RWPE2 (cell line): ENCODE results near the gene PGLYRP4.

Source experiments
- ATAC-seq: fragments of 200-7000 bp; cut with Tn5 transposase; 3 replicates; pipeline ENCODE4 v1.9.1; 2021; ENCODE audit warnings: low read depth
- DNase-seq: peaks from one replicate; pipeline ENCODE4 v3.0.0-alpha.2; 2020; ENCODE audit warnings: low spot score
- H3K27ac ChIP-seq: fragments of 450-650 bp; 2 replicates; pipeline ENCODE4 v1.5.1; 2017; ENCODE audit warnings: mild to moderate bottlenecking; ENCODE audit not compliant: poor library complexity, severe bottlenecking
- H3K27me3 ChIP-seq: fragments of 250-450 bp; sonication (Bioruptor Pico); 2 replicates; pipeline ENCODE4 v1.5.1; 2021; ENCODE audit warnings: mild to moderate bottlenecking, moderate library complexity; ENCODE audit not compliant: insufficient read depth, poor library complexity, severe bottlenecking
- H3K36me3 ChIP-seq: fragments of 250-450 bp; sonication (Bioruptor Pico); 2 replicates; pipeline ENCODE4 v1.5.1; 2020; ENCODE audit warnings: low read depth, mild to moderate bottlenecking, moderate library complexity
- H3K4me1 ChIP-seq: fragments of 250-450 bp; sonication (Bioruptor Pico); 2 replicates; pipeline ENCODE4 v1.5.1; 2021; ENCODE audit warnings: mild to moderate bottlenecking, moderate library complexity; ENCODE audit not compliant: insufficient read depth, poor library complexity, severe bottlenecking
- H3K4me3 ChIP-seq: fragments of 250-450 bp; sonication (Bioruptor Pico); 2 replicates; pipeline ENCODE4 v1.5.1; 2021; ENCODE audit warnings: mild to moderate bottlenecking, moderate library complexity; ENCODE audit not compliant: severe bottlenecking
- H3K9me3 ChIP-seq: fragments of 250-450 bp; sonication (Bioruptor Pico); 2 replicates; pipeline ENCODE4 v1.5.1; 2021; ENCODE audit warnings: mild to moderate bottlenecking, moderate library complexity; ENCODE audit not compliant: severe bottlenecking
- CTCF ChIP-seq: fragments of 450-650 bp; IDR thresholded peaks from one replicate; pipeline ENCODE4 v1.5.1; 2017; ENCODE audit warnings: mild to moderate bottlenecking, moderate library complexity; ENCODE audit not compliant: poor library complexity, severe bottlenecking

PGLYRP4 gene

GRCh38 chr1:153307221-153307600 lies 41.4 kb downstream of the PGLYRP4 start:
- no peaks in the 10 kb centered on the region for H3K36me3 ChIP-seq
- no peak for TF ChIP-seq CTCF
- H3K4me1 ChIP-seq, result no peaks in the 10 kb centered on the region
- no peaks in the 10 kb centered on the region for H3K9me3 ChIP-seq
- no peak overlapping the region for H3K27ac ChIP-seq
- ATAC-seq (no peak), DNase-seq (no peak)
- H3K4me3 ChIP-seq, result no peak overlapping the region
- H3K27me3 ChIP-seq, result no peaks in the 10 kb centered on the region

- ATAC-seq (no peak), DNase-seq (no peak)
- Histone ChIP-seq H3K27me3 (peaks cover 2% of the 10 kb centered on the region), H3K4me3 (no peak overlapping the region), H3K27ac (no peak overlapping the region), H3K36me3 (no peaks in the 10 kb centered on the region), H3K4me1 (no peaks in the 10 kb centered on the region), H3K9me3 (no peaks in the 10 kb centered on the region)
- no peak for TF ChIP-seq CTCF
Measured at GRCh38 chr1:153306303-153307220, 42.1 kb downstream of the PGLYRP4 start.

- TF ChIP-seq CTCF, result no peak
- no peak for DNase-seq
Measured at GRCh38 chr1:153305682-153306081, 43.0 kb downstream of the PGLYRP4 start.

GRCh38 chr1:153302308-153302707 lies 46.3 kb downstream of the PGLYRP4 start:
- Histone ChIP-seq H3K27me3 (peaks cover 3% of the 10 kb centered on the region), H3K9me3 (no peaks in the 10 kb centered on the region), H3K27ac (no peak overlapping the region), H3K4me1 (no peaks in the 10 kb centered on the region), H3K36me3 (no peaks in the 10 kb centered on the region), H3K4me3 (no peak overlapping the region)
- no peak for TF ChIP-seq CTCF
- DNase-seq (no peak), ATAC-seq (no peak)

More at GRCh38 chr1:153305682-153306081, 43.0 kb downstream of the PGLYRP4 start:
- H3K9me3 ChIP-seq, result no peaks in the 10 kb centered on the region
- no peak overlapping the region for H3K4me3 ChIP-seq
- peaks cover 3% of the 10 kb centered on the region for H3K27me3 ChIP-seq
- H3K36me3 ChIP-seq, result no peaks in the 10 kb centered on the region
- ATAC-seq, result no peak
- H3K4me1 ChIP-seq, result no peaks in the 10 kb centered on the region
- H3K27ac ChIP-seq, result no peak overlapping the region

- H3K27ac ChIP-seq, result no peak overlapping the region
- no peak overlapping the region for H3K4me3 ChIP-seq
- H3K4me1 ChIP-seq, result no peaks in the 10 kb centered on the region
Measured at GRCh38 chr1:153293851-153294250, 54.8 kb downstream of the PGLYRP4 start.

More at GRCh38 chr1:153293851-153294250, 54.8 kb downstream of the PGLYRP4 start:
- ATAC-seq (no peak), DNase-seq (no peak)
- no peaks in the 10 kb centered on the region for H3K27me3 ChIP-seq
- no peak for TF ChIP-seq CTCF
- H3K9me3 ChIP-seq, result no peaks in the 10 kb centered on the region
- no peaks in the 10 kb centered on the region for H3K36me3 ChIP-seq
